ENCODE data around the gene PDE8A.

Gene PDE8A

DNA sequence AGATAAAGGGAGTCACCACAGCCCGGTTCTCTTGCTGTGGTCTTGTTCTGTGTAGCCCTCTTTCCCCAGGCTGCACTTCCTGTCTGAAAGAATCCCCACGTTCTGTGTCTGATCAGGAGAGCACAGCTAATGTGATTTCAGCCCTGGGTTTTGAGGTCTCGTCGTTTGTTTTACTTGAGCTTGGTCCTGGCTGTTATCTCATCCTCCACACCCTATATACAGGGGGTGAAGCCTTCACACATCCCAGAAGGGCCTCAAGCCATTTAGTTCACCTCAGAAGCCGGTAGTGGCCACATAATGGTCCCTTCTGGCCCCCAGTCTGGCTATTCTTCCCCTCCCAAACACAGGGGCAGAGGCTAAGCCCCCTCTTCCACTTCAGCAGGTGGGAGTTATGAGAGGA is 115.6 kb downstream of the PDE8A start:
- DNase-seq = no peak

DNA sequence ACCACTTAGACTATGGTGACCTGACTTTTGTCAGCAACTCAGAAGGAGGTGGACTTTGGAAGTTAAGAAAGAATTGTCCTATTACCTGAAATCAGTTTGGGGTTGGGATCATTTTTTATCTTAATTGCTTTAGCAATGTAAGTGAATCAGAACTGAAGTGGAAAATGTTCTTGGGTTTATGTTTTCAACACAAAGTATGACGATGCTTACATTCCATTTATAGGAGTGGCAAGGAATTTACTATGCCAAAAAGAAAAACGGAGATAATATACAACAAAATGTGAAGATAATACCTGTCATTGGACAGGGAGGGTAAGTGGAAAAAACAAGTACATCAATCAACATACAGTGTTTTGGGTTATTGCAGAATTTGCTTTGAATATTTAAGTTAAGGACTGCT is 116.1 kb downstream of the PDE8A start:
- no peak for DNase-seq

- no peak for DNase-seq
These were observed 117.6 kb downstream of the PDE8A start for GRCh38 chr15:85099195-85099803.

GRCh38 chr15:85100186-85100937 is 118.7 kb downstream of the PDE8A start:
- DNase-seq = no peak

- DNase-seq = no peak
These were observed 122.9 kb downstream of the PDE8A start for GRCh38 chr15:85104584-85104983.

- no peak for DNase-seq
These were observed 126.5 kb downstream of the PDE8A start for GRCh38 chr15:85108136-85108535.

GRCh38 chr15:85109333-85109732 is 127.7 kb downstream of the PDE8A start:
- DNase-seq = no peak

DNA sequence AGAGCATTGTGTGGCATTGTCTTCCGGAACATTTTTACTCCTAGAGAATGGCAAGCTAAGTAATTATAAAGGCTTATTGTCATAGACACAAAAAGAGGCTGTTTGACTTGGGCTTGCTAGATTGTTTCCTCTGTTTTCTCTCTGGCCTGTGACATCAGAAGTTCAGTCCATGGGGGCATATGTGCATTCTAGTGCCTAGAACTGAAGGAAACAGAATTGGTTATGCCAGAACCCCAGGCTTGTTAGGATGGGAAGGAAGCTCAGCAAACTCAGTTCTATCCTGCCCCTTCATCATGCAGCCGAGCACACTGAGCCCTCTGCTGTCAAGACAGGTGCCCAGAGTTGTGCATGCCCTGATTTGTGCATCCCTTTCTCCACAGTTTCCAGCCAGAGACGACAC is 131.3 kb downstream of the PDE8A start:
- DNase-seq = no peak

DNA sequence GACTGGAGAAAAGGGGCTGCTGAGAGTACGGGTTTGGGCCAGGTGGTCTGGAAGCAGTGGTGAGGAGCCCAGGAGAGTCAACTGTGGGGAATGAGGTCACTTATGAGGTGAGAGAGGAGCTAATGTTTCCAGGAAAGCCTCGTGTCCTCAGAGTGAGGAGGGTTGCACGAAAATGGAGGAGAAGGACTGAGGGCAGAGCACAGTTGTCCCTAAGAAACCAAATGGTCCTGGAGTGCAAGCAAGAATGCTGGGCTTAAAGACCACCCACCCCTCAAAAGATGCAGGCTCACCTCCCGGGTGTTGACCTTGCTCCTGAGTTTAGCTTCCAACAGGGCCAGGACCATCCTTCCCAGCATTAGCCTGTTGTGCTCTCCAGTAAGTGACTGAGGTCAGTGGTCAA is 133.2 kb downstream of the PDE8A start:
- no peak for DNase-seq

DNA sequence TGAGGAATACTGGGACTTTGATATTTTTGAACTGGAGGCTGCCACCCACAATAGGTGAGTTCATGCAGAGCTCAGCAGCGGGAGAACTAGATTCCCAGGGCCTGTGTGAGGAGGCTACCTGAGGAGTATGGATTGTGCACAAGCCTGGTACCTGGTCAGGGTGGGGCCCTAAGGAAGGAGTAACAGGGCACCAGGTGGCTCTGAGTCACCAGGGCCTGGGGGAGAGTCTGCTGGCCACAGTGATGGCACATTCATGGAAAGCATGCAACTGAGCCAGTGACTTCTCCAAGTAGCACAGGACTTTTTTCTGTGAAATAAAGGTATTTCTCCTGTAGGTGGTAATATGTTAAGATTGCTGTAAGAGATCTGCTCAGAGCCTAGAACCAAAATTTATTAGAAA is 134.4 kb downstream of the PDE8A start:
- DNase-seq = no peak

DNA sequence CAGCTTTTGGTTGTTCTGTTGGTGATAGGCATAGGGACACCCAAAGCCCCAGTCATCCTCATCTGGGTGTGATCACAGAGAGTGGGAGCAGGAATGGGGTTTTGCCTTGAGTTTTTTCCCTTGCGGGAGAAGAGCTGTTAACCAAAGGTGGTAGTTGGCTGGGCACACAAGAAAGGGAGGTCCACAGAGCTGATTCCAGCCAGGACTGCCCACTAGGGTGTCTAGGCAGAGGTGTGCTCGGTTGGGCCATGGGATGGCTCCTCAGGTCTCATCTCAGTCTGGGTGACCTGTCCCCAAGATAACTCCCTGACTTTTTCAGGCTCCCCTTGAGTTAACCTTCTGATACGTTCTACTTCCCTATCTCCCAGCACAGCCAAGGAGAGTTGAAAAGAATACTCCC is 134.8 kb downstream of the PDE8A start:
- DNase-seq = no peak

DNA sequence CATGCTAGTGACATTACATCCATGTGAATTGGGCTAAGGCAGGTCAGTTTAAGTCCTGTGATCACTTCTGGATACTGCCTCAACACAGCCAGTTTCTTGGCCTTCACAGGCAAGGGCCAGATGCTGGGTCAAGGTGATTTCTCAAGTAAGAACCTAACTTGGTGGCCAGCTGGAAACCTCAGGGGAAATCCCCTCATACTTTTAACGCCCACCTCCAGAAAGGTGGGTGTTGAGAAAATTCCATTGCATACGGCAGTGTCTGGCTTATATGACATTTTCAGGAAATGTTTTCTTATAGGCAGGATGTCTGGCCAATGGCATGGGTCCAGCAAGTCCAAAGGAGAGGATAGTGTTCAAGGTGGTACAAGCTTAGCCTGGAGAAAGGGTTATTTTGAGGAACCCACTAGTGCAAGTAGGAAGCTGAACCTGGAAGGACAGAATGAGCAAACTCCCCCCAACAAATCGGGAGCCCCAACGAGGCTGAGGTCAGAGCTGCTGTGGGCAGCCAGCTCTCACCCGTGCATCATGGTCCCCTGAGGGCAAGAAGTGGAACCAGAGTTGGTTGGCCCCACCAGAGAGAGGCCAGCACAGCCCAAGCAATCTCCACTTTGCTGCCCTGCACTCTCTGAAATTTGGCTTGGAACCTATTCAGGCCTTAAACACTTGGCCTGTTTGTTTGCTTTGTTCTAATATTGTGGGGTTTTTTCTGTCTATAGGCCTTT is 135.4 kb downstream of the PDE8A start:
- DNase-seq = no peak

- no peak for DNase-seq
These were observed 136.5 kb downstream of the PDE8A start for GRCh38 chr15:85118173-85118572.

DNA sequence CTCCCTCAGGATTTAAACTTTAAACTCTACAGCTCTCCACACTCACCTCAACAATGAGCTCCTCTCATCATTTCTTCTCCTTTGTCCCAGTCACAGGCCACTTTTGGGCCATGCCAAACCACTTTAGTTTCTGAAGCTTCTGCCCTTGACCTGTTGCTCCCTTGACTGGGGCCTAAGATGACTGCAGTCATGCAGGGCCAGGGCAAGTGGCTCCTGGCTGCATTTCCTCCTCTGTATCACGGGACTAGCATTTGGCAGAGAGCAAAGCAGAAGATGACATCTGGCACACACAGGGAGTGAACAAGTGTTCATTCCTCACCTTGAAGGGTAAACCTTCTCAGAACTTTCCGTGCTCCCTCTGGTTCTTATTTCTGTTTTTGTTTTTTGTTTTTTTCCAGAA is 136.9 kb downstream of the PDE8A start:
- DNase-seq = no peak

GRCh38 chr15:85120351-85121113 is 138.9 kb downstream of the PDE8A start:
- DNase-seq = no peak

GRCh38 chr15:85124173-85124572 is 142.5 kb downstream of the PDE8A start:
- no peak for DNase-seq

DNA sequence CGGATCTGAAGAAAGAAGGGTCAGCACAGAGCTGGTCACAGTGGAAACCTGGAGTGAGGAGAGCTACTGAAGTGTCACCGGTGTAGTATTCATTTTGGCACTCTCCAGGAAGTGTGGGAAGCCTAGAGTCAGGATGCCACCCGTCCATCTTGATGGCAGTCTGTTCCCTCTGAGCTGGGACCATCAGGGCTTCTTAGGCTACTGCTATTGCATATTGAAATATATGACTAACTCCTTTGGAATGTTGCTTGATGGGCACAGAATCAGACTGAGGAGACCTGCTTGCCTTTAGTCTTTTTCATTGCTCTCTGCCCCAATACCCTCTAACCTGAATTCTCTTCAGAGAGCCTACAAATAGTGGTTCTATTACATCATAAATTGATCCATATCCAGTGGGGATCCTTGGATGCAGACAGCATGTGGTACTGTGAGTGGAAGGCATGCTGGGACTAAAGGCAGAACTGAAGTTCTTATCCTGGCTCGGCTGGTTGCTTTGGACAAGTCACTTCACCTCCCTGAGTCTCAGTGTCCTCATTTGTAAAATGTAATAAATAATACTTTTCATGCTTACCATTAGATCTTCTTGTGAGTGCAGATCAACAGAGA is 143.5 kb downstream of the PDE8A start:
- DNase-seq = peak; percentile 54

DNA sequence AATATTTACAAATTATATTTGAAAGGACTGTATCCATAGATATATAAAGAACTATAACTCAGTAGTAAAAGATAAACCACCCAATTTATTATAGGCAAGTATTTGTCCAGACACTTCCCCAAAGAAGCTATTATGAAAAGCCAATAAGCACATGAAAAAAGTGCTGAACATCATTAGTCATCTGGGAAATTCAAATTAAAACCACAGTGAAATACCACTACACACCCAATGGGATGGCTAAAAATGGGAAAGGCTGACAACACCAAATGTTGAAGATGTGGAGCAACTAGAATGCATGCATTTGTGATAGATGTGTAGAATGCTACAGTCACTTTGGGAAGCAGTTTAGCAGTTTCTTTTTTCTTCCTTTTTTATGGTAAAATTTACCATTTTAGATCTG is 147.0 kb downstream of the PDE8A start:
- peak; percentile 22 for DNase-seq

- DNase-seq = no peak
These were observed 148.2 kb downstream of the PDE8A start for GRCh38 chr15:85129881-85130280.

- DNase-seq = no peak
These were observed 150.3 kb downstream of the PDE8A start for GRCh38 chr15:85131915-85132314.

GRCh38 chr15:85133709-85134108 is 152.1 kb downstream of the PDE8A start:
- DNase-seq = no peak

GRCh38 chr15:85137489-85138168 is 156.0 kb downstream of the PDE8A start:
- no peak for DNase-seq

All from fibroblast of skin of right biceps (primary cell).